ENCODE data around the gene ZDHHC18.
"Not testable (repeated sequence)": the region's sequence is repeated elsewhere in the genome, so short reads cannot be mapped to it uniquely, and the experiment has no call there.

Gene ZDHHC18

GRCh38 chr1:26833432-26834405, 7.2 kb downstream of the ZDHHC18 start:
- DNase-seq: no peak

- DNase-seq: not testable (repeated sequence)
These were observed 11.2 kb downstream of the ZDHHC18 start for GRCh38 chr1:26837665-26838064.

GRCh38 chr1:26838474-26839338, 12.2 kb downstream of the ZDHHC18 start:
- no peak for DNase-seq

DNA sequence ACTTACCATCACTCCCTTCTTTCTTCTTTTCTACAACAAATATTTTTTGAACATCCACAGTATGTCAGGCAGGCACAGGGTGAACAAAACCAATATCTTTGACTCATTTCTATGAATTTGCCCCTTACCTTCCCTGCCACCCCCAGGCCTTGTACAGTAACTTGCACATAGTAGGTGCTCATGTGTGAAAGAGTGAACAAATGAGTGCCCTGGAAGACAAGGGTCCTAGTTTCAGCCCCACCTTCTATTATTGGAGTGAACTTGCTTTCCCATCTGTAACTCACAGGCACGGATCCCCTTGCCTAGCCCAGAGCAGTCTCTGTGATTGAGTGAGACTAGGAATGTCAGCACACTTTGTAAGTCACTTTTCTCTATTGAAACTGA, 12.8 kb downstream of the ZDHHC18 start:
- DNase-seq: no peak

GRCh38 chr1:26839779-26840178, 13.3 kb downstream of the ZDHHC18 start:
- no peak for DNase-seq

DNA sequence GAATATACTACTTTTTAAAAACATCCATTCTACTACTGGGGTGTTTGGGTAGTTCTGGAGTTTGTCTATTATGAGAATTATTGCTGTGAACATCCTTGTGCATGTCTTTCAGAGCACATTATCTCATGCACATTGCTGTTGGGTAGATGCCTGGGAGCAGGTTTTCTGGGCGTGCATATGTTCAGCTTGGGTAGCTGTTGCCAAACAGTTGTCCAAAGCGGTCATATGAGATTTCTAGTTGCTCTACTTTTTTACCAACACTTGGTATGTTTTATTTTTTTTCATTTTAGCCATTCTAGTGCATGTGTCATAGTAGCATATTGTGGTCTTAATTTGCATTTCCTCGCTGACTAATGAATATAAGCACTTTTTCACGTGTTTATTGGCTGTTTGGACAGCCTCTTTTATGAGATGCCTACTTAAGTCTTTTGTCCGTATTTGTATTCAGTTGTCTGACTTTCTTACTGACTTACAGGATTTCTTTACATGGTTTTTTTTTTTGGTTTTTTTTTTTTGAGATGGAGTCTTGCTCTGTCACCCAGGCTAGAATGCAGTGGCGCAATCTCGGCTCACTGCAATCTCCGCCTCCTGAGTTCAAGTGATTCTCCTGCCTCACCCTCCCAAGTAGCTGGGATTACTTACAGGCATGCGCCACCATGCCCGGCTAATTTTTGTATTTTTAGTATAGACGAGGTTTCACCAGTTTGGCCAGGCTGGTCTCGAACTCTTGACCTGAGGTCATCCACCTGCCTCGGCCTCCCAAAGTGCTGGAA, 18.1 kb downstream of the ZDHHC18 start:
- DNase-seq: no peak

- not testable (repeated sequence) for DNase-seq
These were observed 21.3 kb downstream of the ZDHHC18 start for GRCh38 chr1:26847826-26848225.

DNA sequence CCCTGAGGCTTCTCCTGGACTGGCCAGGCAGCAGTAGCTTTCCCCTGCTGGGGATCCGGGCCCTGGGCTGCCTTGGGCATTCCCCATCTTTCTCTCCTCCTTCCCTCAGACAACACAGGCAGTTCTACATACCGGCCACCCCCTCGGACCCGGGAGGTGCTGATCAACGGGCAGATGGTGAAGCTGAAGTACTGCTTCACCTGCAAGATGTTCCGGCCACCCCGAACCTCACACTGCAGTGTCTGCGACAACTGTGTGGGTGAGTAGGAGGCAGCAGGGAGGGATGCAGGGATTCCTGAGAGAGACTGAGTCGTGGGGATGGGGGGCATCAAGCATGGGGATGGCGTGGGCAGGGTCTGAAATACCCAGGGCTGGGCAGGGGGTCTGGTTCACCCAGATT, 22.0 kb downstream of the ZDHHC18 start:
- DNase-seq: no peak

GRCh38 chr1:26848941-26849774, 22.7 kb downstream of the ZDHHC18 start:
- no peak for DNase-seq

- DNase-seq: no peak
These were observed 24.7 kb downstream of the ZDHHC18 start for GRCh38 chr1:26851106-26851684.

- no peak for DNase-seq
These were observed 26.2 kb downstream of the ZDHHC18 start for GRCh38 chr1:26852701-26853100.

GRCh38 chr1:26853156-26853555, 26.7 kb downstream of the ZDHHC18 start:
- DNase-seq: peak; percentile 26

- no peak for DNase-seq
These were observed 27.1 kb downstream of the ZDHHC18 start for GRCh38 chr1:26853600-26853999.

GRCh38 chr1:26854906-26855305, 28.4 kb downstream of the ZDHHC18 start:
- no peak for DNase-seq

DNA sequence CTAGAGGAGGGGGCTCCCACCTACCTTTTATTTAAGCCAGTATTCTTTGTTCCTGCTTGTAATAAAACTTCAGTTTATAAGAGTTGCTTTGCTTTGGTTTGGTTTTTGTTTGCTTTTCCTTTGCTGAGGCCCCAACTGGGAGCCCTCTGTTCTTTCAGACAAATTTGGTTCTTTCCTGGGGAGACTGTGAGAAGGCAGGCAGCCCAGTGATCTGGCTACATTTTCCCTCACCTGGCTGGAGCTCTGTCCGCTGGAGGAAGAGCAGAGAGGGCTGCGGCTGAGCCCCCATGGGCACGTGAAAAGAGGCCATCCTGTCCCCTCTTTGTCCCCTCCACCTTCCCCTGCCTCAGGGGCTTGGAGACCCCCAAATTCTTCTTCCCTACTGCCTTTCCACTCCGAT, 29.1 kb downstream of the ZDHHC18 start:
- DNase-seq: no peak

DNA sequence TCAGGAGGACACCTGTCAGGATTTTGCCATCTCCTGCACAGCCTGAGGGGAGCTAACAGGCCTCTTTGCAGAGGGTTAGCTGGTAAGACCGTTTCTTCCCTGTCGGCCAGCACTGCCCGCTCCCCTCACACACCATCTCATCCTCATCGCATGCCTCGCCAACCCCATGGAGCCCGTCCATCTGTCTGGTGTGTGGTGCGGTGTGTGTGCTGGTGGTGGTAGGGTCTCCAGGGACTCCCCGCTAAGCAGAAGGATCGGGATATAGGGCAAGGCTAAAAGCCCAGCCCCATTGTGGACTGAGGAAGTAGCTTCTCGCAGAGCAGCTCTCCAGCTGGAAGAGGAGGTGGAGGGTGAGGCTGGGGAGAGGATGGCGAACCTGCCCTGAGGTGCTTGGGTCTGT, 29.7 kb downstream of the ZDHHC18 start:
- DNase-seq: no peak

DNA sequence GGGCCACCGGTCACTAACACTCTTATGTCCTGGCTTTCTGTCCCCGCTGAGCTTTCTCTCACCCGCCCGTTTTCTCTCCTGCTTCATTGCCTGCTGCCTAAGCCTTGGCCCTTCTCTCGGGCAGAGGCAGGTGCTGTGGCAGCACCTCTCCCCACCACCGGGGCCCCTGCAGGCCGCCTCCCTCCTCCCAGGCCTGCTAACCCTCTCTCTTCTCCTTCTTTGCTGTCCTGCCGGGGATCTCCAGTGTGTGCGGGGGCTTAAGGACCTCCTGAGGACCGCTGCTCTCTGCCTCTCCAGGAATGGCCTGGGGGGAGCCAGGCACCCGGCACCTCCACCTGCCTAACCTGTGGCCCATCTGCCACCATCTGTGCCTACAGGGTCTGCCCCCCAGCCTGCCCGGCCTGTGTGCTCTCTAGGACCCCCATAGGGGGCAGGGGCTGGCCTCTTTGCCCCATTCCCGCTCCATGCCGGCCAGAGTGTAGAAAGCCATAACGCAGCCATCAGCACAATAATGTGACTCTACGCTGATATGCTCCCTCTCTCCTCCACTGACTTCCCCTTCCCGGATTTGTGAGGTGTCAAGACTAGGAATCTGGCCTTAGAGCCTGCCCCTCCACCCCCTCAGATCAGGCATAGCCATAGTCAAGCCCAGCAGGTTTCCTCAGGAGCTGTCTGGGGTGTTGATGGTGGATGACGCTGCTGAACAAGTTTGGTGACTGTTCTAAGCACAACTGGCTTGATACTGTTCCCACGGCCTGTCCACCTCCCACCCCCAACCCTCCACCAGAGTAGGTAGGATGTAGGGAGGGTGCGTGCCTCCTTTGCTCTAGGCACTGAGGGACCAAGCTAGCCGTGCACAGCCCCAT, 30.3 kb downstream of the ZDHHC18 start:
- no peak for DNase-seq

DNA sequence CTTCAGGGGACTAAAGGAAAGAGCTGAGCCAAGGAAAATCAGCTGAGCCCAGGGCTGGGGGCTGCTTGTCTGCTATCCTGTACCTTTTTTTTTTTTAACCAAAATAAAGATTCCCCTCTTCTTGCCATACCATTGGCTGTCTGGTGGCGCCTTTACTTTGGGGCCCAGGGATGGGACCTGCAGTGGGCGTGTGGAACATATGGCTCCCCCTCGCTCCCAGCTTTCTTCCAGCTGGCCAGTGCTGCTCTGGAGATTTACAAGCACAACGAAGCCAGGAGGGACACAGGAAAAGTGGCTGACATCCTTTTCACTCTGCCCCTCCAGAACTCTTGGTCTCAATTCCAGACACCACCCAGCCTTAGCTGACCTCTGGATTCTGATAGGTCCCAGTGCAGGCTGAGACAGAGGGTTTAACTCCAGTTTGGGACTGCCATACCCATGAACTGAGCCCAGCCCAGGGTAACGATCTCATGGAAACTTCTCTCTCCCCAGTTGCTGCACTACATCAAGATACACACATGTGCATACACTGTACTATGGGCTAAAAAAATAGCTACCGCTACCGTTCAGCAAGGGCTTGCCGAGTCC, 31.1 kb downstream of the ZDHHC18 start:
- no peak for DNase-seq

DNA sequence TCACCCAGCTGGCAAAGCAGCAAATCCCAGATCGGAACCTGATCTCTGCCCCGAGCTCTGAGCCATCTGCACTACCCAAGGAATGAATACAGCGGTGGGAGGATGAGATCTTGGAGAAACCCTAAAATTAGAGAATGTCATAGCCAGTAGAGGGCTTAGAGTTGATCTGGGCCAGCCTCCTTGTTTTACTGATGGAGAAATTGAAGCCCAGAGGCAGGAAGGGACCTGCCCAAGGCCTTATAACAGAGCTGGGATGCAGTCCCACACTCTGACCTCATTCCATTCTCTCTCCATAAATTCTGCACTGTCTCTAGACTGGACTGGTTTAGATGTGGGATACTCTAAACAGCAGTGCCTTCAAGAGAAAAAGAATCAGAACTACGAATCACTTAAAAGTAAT, 31.7 kb downstream of the ZDHHC18 start:
- no peak for DNase-seq
